Lower leg skin (tissue), 4 donors: Measurements from ENCODE around the gene PRPF38B. TPM values are rescaled to one million over a fixed set of nuclear protein-coding genes. Genes with fewer than 3 reads are reported as not detected.

Experiments
- DNase-seq, 2 donors: peaks; one replicate each; pipeline ENCODE4 v3.0.0-alpha.2; 2019; ENCODE audit warnings: low spot score in 2 of 2
- H3K4me3 ChIP-seq: fragments of 200-600 bp; sonication (generic); 2 replicates; pipeline ENCODE4 v1.5.1; 2017; ENCODE audit warnings: mild to moderate bottlenecking, low read depth; ENCODE audit not compliant: poor library complexity, severe bottlenecking
- POLR2A ChIP-seq, 2 donors: fragments of 450-650 bp; IDR thresholded peaks; one replicate each; pipeline ENCODE4 v1.6.1; 2016 to 2017; ENCODE audit warnings: antibody characterized with exemption in 2 of 2, mild to moderate bottlenecking in 1 of 2, moderate library complexity in 1 of 2
- WGBS, 2 donors: methylation state at CpG; one replicate each; pipeline ENCODE4 v1.1.5; 2018; 5-methylcytosine and 5-hydroxymethylcytosine counted together
- intact Hi-C: fragments of 100-400 bp; cut with DNase I; formaldehyde crosslinking; loops from one replicate; pipeline ENCODE4 v1.15.0; 2023; ENCODE audit warnings: low total_unique reads
- total RNA-seq, 4 donors: library from RNA; depleted of rRNA; stranded (reverse); fragments of >200 nt; gene quantifications; one replicate each; pipeline ENCODE4 v1.1.0, GENCODE V29; 2016
- TF ChIP-seq, protein P1 (sequence below), 3 donors: fragments of 450-650 bp; IDR thresholded peaks; one replicate each; pipeline ENCODE4 v1.5.1; 2016; ENCODE audit warnings: antibody characterized with exemption in 3 of 3, mild to moderate bottlenecking in 3 of 3, moderate library complexity in 2 of 3

PRPF38B gene
- total RNA-seq, 4 donors from 2014 or later, result 12.8 to 38.9 (median 18.4) TPM

DNA sequence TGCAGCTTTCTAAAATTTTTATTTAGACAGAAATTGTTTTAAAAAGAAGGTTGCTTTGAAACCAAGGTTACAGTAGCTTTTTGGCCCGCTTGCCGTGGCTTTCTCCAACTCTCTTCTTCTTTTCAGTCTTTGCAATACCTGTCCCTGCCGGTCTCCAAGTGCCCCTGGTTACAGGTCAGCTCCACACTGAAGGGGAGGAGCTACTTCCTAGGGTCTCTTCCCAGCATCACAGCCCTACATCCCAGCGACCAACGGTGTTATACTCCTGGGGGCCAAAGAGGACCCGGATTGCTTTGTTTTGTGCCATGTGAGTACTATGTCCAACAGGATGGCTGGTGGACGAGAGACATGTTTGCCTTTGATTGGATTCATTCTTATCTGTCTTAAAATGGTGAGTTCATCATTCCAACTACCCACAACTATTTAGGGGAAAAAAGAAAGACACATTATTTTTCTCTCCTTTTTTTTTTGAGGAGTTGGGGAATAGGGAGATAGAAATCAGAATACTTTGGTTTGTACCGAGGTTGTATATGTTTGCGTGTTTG, 20.6 kb downstream of the PRPF38B start, which contains the start of gene FNDC7:
Gene FNDC7 (plus strand): TSS at position 303 of the 545 bp plus-strand sequence. CDS start 26 bp downstream, at position 329.
- TF ChIP-seq, protein P1, sequence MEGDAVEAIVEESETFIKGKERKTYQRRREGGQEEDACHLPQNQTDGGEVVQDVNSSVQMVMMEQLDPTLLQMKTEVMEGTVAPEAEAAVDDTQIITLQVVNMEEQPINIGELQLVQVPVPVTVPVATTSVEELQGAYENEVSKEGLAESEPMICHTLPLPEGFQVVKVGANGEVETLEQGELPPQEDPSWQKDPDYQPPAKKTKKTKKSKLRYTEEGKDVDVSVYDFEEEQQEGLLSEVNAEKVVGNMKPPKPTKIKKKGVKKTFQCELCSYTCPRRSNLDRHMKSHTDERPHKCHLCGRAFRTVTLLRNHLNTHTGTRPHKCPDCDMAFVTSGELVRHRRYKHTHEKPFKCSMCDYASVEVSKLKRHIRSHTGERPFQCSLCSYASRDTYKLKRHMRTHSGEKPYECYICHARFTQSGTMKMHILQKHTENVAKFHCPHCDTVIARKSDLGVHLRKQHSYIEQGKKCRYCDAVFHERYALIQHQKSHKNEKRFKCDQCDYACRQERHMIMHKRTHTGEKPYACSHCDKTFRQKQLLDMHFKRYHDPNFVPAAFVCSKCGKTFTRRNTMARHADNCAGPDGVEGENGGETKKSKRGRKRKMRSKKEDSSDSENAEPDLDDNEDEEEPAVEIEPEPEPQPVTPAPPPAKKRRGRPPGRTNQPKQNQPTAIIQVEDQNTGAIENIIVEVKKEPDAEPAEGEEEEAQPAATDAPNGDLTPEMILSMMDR (IDR thresholded peaks at IDR 0.05), result no peak
- TF ChIP-seq POLR2A (IDR thresholded peaks at IDR 0.05), result no peak
- 48 to 51% methylated on average over 9 of the region's 9 CpGs for WGBS, 2 donors
- no peak for DNase-seq
- intact Hi-C loops, result no loop called here
- H3K4me3 ChIP-seq, result no peak within 1 kb of the TSS

DNA sequence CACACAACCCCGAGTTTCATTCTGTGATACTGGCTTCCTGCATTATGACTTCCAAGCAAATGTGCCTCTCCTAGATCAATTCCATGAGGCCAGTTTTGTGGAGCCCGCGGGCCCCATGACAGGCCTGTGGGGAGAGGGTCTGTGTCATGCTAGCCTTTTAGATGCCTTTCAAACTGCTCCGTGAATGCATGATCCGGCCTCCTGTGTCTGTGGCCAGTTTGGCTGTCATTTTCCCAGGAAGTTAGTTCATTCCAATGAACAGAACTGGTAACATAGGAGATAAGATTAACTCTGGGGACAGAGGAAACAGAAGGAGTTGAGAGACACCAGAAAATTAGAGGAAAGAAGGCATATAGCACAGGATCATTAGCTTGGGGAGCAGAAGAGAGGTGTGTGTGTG, 23.8 kb downstream of the PRPF38B start:
- intact Hi-C loops, result no loop called here
- no peak overlapping the region for H3K4me3 ChIP-seq
- 87 to 90% methylated on average over 5 of the region's 5 CpGs for WGBS, 2 donors
- no peak for DNase-seq
- TF ChIP-seq, protein P1 (IDR thresholded peaks at IDR 0.05), result no peak
- TF ChIP-seq POLR2A (IDR thresholded peaks at IDR 0.05), result no peak

DNA sequence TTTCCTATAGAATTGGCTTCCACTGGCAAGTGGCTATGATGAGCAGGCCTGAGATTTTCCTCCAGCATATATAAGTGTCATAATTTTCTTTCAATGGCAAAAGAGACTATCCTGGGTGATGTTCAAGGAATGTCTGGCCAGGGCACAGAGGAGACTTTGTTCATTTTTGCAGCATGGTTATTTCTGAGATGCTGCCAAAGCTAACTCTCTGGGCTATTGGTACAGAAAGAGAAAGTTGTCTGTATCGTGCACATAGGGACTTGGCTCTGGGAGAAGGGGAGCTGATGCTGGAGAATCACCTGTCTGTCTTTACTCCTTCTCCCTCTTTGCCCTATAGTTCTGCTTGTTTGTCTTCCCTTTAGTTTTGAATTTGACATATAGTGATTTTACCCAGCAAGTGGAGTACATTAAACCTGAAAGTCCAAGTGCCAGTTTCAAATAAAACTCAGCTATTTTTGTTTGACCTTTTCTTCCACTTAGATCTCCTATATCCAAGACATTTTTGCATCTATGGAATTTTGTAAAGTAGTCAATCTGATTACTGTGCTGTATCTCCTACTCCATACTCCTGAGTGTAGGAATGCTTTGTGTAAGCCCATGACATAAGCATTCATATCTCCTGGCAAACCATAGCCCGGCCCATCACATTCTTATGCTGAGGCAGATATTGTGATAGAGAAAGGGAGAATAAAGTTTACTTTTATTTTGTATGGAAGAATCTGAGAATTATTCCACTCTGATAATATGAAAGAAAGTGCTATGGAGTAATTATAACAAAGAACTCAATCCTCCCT, 24.5 kb downstream of the PRPF38B start:
- 79 to 84% methylated on average over 2 of the region's 2 CpGs for WGBS, 2 donors
- DNase-seq, result no peak
- TF ChIP-seq POLR2A (IDR thresholded peaks at IDR 0.05), result no peak
- TF ChIP-seq, protein P1 (IDR thresholded peaks at IDR 0.05), result no peak
- intact Hi-C loops, result no loop called here
- H3K4me3 ChIP-seq, result no peak overlapping the region

DNA sequence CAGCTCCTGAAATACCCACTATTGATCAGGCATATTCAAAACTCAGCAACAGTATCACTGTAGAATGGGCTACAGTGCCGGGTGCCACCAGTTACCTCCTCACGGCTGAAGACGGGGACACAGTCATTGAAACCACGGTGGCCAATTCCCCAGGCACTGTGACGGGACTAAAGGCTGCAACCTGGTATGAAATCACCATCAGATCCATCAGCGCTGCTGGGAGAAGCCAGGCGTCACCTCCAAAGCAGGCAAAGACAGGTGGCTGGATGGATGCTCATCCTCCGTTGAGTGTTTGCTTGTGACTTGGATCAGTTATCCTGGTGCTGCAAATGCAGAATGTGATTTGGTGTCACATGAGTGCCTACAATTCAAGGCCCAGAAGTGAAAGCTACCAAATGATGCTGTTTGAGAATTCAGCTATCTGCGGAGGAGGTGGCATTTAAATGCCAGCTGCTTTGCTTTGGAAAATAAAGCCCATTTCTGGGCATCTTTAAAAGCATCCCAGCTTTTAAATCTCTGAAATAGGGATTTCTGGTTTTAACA, 25.7 kb downstream of the PRPF38B start:
- no peak for DNase-seq
- no peak for TF ChIP-seq POLR2A (IDR thresholded peaks at IDR 0.05)
- TF ChIP-seq, protein P1 (IDR thresholded peaks at IDR 0.05), result no peak
- 93% methylated on average over 9 of the region's 9 CpGs for WGBS, 2 donors
- H3K4me3 ChIP-seq, result no peak overlapping the region
- intact Hi-C loops, result no loop called here

DNA sequence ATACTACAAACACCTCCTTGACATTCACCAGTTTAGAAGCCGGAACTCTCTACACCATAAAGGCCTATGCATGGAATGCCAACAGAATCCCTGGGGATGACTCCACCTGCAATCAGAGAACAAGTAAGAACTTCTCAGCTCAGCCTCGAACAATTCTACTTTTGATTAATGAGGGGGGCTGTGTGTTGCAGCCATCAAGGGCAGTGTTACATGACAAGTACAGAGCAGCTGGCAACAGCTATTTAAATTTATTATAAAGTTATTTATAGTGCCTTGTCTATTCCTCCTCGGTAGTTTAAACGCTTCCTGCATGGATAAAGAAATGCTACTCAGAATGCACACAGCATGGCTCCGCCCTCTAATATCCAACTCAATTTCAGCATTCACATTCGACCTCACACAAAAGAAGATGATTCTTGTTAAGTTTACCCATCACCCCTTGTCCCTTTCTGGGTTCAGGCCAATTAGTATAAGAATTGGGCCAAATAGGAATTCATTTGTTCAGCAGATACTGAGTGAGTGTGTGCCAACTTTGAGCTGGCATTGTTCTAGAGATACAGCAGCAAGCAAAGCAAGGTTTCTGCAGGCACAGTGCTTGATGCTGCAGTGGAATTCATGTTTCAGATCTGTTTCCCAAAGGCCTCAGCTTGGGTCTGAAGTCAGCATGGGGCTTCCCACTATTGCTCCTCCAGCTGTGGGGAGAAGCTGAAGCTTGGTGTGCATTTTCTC, 27.0 kb downstream of the PRPF38B start:
- DNase-seq, result no peak
- WGBS, 2 donors, result 42 to 52% methylated on average over 6 of the region's 6 CpGs
- intact Hi-C loops, result no loop called here
- H3K4me3 ChIP-seq, result no peak overlapping the region
- no peak for TF ChIP-seq POLR2A (IDR thresholded peaks at IDR 0.05)
- TF ChIP-seq, protein P1 (IDR thresholded peaks at IDR 0.05), result no peak
